CD4-positive, alpha-beta T cell treated with Interferon alpha-2 for 1 hour (primary cell): Measurements from ENCODE around the gene CTIF.

Source experiments
- DNase-seq, 2 donors: peaks; one replicate each; pipeline ENCODE4 v3.0.0-alpha.2; 2020 to 2022

Gene CTIF

GRCh38 chr18:48669991-48670750 is 131.3 kb downstream of the CTIF start:
- DNase-seq = no peak

DNA sequence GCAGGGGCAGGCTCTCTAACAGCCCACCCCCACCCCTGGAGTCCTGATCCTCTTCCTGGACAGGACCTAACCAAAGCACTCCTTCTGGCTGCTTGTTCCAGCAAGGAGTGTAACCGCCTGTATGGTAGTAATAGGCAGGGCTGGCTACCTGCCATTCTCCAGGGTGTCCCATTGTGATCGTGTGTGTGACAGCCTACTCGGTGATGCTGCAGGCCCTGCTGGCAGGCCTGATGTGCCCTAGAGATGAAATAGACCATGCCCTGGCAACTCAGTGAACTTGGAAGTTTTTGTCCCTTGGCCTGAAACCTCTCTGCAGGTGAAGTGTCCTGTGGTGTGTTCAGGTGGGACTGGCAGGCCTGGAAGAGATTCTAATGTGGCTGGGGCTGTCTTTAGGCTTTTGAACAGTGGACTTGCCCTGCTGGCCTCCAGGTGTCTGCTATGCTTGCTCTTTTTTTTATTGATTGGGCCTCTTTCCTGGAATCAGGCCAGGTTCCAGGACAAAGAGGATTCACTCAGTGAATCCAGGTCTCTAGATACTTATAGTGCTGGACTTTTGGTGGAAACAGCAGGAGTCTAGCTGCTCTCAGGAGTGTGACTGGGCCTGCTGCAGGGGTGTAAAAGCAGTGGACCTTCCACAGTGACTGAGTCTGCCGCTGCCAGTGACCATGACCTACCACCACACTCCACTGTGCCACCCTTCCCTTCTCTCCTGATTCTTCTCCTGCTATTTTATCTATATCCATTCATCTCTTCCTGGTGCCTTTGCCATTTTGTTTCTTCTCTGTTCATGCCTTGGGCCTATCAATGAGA is 132.1 kb downstream of the CTIF start:
- DNase-seq = no peak

DNA sequence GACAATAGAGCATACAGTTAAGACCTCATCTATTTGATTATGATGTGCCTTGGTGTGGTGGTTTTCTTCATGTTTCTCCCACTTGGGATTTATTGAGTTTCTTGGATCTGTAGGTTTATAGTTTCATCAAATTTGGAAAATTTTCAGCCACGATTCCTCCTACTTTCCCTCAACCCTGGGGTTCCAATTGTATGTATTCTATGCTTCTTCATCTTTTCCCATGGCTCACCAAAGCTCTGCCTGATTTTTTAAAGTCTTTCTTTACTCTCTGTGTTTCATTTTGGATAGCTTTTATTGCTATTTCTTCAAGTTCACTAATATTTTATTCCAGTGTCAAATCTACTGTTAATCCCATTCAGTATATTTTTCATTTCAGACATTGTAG is 132.7 kb downstream of the CTIF start:
- DNase-seq = no peak

DNA sequence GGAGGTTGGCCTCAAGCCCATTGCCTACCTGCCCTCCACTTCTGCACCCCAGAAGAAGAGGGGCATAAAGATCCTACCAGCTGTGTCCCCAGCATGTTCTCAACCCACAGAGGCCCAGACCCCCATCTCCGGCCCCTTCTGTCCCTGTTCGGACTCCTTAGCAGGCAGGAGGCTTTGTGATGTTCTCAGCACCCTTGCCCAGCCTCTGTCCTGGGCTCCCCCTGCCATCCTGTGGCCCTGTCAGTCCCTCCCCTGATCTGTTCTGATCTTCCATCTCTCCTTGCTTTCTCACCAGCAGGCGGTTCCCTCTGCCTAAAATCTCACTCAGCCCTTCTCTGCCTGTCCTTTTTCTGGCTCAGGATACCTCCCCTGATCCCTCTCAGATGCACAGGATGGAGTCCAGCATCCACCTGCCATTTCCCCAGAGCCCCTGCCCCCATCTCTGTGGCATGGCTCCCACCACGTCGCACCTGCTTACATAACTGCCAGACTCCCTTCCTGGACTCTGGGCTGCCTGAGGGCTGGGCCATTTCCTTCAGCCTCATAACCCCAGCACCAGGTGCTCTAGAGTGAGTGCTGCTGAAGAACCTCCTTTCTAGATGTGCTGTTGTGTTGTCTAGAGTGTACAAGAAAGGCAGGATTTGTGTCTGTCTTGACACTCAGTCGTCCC is 134.0 kb downstream of the CTIF start:
- no peak for DNase-seq

DNA sequence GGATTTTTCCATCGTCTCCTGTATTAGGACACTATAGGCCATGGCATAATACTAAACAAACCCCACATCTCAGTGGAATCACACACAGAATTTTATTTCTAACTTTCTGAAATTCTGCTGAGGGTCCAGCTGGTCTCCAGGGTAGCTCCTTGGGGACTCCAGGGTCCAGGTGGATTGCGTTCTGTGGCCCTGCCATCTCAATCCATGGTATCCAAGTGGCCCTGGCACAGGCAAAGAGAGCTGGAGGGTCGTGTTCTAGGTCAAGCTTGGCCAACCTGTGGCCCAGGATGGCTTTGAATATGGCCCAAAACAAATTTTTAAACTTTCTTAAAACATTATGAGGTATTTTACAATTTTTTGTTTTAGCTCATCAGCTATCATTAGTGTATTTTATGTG is 134.6 kb downstream of the CTIF start:
- no peak for DNase-seq

GRCh38 chr18:48673853-48674721 is 135.3 kb downstream of the CTIF start:
- DNase-seq = no peak

DNA sequence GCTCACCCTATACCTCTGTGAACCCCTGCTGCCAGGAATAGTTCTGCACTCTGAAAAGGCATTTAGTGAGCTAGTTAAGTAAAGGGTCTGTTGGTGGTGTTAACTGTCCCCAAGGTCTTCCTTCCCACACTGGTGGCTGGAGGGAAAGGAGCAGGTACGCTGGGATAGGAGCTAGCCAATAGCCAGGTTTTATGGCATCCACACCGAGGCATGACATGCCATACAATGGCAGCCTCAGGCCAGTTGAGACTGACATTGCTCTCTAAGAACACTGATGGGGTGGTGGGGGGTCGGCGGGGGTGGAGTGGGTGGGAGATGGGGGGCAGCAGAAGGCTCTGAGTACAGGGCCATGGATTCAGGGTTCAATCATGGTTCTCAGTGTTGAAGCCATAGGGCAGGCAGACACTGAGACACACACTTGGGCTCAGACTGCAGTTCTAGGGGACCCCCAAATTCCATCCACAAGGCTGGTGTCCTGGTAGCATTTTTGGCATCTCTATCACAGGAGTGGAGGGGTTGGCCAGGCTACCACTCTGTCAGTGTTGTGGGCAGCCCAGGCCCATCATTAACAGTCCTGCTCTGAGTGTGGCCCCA is 136.0 kb downstream of the CTIF start:
- DNase-seq = no peak

DNA sequence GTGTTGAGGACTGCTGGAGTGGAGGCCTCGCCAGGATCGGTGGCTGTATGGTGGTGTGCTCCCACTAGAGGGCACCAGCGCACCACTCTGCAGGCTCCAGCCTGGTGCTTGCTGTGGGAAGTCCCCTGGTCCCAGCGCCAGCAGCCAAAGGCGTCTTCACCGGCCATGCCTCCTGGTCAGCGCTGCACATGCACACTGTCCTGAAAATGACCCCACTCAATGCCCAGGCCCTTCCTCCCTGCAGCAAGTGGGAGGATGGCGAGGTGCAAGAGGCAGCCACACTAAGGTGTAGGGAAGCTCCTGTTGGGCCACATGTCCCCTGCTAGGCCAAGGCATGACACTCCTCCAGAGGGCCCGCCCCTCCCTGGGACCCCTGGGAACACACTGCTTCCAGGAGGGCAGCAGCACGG is 136.5 kb downstream of the CTIF start:
- peak; percentile 81 to 84 for DNase-seq

DNA sequence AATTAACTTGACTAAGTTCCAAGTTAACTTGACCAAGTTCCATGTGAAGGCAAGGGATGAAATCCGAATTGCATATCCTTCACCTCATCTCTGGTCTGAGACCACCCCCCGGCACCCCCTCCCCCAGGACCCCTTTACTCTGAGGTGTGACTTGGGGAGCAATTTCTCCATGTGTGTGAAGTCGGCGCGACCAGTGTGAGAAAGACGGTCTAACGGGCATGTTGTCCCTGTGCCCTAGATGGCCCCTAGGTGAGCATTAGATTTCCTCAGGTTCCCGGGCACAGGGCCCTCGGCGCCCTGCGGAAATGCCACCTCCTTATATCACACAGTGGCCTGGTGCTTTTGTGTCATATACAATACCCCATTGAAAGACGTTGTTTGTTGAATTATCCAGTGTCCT is 137.1 kb downstream of the CTIF start:
- DNase-seq = no peak

- DNase-seq = no peak
Observed at GRCh38 chr18:48676346-48676745, 137.5 kb downstream of the CTIF start.

- peak; percentile 51 to 67 for DNase-seq
Observed at GRCh38 chr18:48676756-48677368, 138.0 kb downstream of the CTIF start.

DNA sequence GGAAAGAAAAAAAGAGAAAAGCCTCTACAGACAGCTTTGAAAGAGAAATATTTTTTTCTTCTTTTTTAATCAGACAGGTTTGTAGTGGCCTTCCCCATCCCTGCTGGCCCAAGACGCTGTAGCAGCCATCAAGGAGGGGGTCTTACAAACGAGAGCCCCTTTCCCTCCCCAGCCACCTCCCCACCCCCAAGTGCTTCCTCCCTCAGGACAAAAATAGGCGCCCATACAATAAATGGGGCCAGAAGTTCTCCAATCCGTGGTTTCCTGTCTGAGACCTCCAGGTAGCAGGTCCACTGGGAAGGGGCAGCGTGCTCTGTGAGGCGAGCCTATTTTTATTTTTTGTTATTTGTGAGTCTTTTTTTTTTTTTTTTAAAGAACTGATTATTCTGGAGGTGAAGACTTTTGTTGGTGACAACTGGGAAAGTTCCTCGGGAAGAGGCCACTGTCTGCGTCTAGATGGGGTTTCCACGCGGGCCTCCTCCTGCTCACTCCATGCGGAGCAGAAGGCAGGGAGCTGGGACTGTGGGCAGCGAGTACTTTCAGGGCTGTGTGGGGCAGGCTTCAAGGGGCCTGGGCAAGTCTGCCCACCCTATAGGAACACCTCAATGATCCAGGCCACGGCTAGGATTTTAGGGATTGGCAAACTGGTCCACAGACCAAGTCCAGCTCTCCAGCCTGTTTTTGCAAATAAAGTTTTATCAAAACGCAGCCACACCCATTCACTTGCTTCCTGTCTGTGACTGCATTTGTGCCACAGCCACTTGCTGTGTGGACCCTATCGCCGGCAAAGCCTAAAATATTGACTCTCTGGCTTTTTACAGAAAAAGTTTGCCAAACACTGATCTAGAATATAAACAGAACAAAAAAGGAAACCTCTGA is 139.6 kb downstream of the CTIF start:
- DNase-seq = no peak

DNA sequence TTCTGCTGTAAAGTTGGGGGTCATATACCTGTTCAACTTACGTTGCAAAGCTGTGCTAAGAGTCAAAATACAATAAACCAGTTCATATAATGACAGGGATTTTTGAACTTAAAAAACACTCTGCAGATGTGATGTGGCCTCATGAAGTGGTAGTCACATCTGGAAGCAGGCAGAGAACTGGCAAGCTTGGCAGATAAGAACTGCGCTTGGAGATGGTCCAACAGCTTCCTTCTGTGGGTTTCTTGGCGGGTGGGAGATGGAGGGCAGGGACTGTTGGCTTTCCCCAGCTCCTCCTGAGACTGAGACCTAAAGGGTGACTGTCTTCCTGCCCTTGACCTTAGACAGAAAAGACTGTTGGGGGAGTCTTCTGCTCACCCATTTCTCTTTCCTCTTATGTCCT is 140.4 kb downstream of the CTIF start:
- DNase-seq = no peak

DNA sequence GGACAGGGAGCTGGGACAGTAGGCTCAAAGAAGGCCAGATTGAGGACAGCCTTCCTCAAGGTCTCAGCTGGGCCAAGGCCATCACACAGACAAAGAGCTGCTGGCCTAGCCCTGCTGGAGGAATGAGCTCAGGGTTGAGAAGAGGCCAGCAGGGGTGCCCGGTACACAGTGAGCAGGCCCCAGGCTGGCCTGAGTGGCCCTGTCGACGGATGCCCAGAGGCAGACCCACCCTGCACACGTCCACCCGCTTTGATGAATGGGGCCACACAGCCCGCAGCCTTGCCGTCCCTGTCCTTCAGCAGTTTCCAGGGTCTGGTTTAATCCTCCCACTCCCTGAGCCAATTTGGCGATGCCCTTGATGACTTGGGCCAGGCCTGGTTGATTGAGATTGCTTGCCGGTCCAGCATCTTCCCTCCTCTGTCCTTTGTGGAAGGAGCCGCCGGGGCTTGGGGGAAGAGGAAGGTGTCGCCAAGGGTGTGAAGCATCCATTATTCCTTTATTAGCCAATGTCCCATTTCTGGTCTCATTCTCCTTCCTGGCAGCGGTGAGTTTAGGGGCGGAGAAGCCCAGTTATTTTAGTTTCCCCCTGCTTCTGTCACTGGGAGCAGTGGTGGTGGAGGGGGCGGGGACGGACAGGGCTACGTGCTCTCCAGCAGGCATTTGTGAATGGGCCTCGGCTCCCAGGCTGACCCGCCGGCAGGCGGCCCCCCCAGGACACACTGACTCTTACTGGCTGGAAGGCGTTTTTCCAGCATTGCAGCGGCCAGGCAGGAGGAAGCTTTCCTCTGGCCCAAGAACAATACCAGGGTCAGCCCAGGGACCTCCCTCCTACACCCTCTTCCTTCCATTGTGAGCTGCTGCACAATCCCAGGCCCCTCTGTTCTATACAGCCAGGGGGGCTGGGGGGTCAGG is 141.8 kb downstream of the CTIF start:
- DNase-seq = no peak

DNA sequence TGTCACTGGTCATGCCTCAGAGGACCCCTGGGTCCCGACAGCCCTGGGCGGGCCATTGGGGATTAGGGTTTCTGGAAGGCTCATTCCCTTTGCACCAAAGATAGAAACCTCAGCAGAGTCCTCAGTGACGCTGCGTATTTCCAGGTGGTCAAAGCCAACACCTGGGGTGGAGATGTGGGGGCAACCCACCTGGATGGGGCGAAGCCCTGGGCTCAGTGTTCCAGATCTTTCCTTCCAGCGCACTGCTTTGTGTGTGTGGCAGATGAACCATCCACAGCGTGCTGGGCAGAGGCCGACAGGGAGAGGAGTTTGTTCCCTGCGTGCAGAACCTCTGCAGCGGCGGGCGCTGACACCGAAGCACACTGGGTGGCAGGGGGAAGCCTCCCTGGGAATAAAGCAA is 143.9 kb downstream of the CTIF start:
- no peak for DNase-seq

GRCh38 chr18:48683197-48683596 is 144.4 kb downstream of the CTIF start:
- no peak for DNase-seq

DNA sequence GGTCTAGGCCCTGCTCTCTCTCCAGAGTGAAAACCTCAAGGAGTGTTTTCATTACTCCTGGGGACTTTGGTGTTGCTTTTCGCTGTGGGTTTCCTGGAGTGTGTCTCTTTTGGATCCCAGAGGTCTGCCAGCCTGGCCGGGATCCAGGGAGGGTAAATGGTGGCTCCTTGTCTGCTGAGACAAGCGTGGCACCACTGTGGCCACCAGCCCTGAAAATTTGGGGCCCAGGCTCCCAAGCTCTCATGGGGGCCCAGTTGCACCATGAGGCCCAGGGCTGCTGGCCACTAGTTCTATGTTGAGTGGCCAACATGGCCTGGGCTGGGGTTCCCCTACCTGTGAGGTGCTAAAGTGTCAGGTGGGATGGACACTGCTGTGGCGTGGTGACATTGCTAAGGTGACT is 144.8 kb downstream of the CTIF start:
- no peak for DNase-seq

GRCh38 chr18:48687346-48688042 is 148.7 kb downstream of the CTIF start:
- no peak for DNase-seq

DNA sequence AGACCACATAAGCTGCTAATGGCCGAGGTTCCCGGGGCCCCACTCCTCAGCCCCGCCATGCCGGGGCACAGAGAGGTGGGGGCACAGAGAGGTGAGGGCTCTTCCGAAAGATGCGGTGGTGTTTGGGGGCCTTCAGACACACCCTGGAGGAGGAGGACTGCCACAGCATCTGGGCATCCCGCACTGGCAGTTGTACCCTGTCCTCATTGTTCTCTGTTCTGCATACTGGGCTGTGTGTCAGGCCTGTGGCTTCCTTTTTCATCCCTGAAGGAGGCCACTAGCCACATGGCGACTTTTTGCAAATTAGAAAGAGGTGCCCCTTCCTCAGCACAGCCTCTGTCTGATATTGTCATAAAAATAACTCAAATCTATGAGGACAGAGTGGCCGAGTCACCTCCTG is 150.1 kb downstream of the CTIF start:
- DNase-seq = no peak
